GM19240 (cell line): Measurements from ENCODE around the gene MEN1.
"Not testable (repeated sequence)": the region's sequence is repeated elsewhere in the genome, so short reads cannot be mapped to it uniquely, and the experiment has no call there.

Experiments used
- DNase-seq: peaks from one replicate; pipeline ENCODE4 v3.0.0; 2011; ENCODE audit warnings: low spot score; ENCODE audit not compliant: insufficient read length

Gene MEN1

GRCh38 chr11:64833198-64833502, 22.8 kb upstream of the MEN1 start:
- no peak for DNase-seq

- no peak for DNase-seq
Observed at GRCh38 chr11:64832467-64833197, 22.3 kb upstream of the MEN1 start.

GRCh38 chr11:64831411-64831891, 21.1 kb upstream of the MEN1 start:
- no peak for DNase-seq

GRCh38 chr11:64829536-64830251, 19.3 kb upstream of the MEN1 start:
- DNase-seq = no peak

GRCh38 chr11:64827451-64827839, 17.1 kb upstream of the MEN1 start:
- DNase-seq = no peak

GRCh38 chr11:64826578-64827450, 16.5 kb upstream of the MEN1 start:
- DNase-seq = no peak

- no peak for DNase-seq
Observed at GRCh38 chr11:64826062-64826461, 15.7 kb upstream of the MEN1 start.

- no peak for DNase-seq
Observed at GRCh38 chr11:64823568-64824119, 13.3 kb upstream of the MEN1 start.

GRCh38 chr11:64817476-64817875, 7.1 kb upstream of the MEN1 start:
- no peak for DNase-seq

GRCh38 chr11:64815433-64815832, 5.1 kb upstream of the MEN1 start:
- DNase-seq = not testable (repeated sequence)

- no peak for DNase-seq
Observed at GRCh38 chr11:64814712-64815187, 4.4 kb upstream of the MEN1 start.

- DNase-seq = no peak
Observed at GRCh38 chr11:64813826-64814225, 3.5 kb upstream of the MEN1 start.

GRCh38 chr11:64810891-64811272, 531 bp upstream of the MEN1 start:
- no peak for DNase-seq

GRCh38 chr11:64809781-64810241, 540 bp downstream of the MEN1 start:
- DNase-seq = no peak

GRCh38 chr11:64805481-64805880, 4.9 kb downstream of the MEN1 start:
- DNase-seq = no peak

- no peak for DNase-seq
Observed at GRCh38 chr11:64804346-64805210, 5.8 kb downstream of the MEN1 start.

- no peak for DNase-seq
Observed at GRCh38 chr11:64803846-64804345, 6.5 kb downstream of the MEN1 start.

- DNase-seq = peak; percentile 97
Observed at GRCh38 chr11:64803158-64803845, 7.0 kb downstream of the MEN1 start, which contains the start of gene MAP4K2. MAP4K2 (minus strand) TSS chr11:64803214; CDS start chr11:64803149, 65 bp downstream.

GRCh38 chr11:64802370-64803157, 7.8 kb downstream of the MEN1 start:
- no peak for DNase-seq
